Measurements from ENCODE around the gene NR3C1. TPM values are rescaled to one million over a fixed set of nuclear protein-coding genes. Genes with fewer than 3 reads are reported as not detected.

NR3C1 gene
- polyA plus RNA-seq, 1 experiment, result 44.1 TPM

- ChIA-PET CTCF (no interaction called here), POLR2A (no interaction called here)
- DNase-seq (ENCODE audit: low read depth, low spot score), result no peak
- H3K27me3 ChIP-seq (ENCODE audit: control insufficient read depth, insufficient read depth, low read length), result no peaks in the 10 kb centered on the region
- H3K4me3 ChIP-seq (ENCODE audit: low read depth, low read length), result no peak overlapping the region
- TF ChIP-seq CTCF (IDR thresholded peaks at IDR 0.05; ENCODE audit: low read depth, low read length), result no peak
- H3K9me3 ChIP-seq (ENCODE audit: control insufficient read depth, insufficient read depth, low read length), result peaks cover 3% of the 10 kb centered on the region; the same call in 1 of the 2 replicates
- no peak overlapping the region for H3K27ac ChIP-seq (ENCODE audit: low read depth, low read length)
Observed at GRCh38 chr5:143267186-143267585, 136.3 kb downstream of the NR3C1 start.

- ChIA-PET POLR2A (no interaction called here), CTCF (no interaction called here)
- no peak for TF ChIP-seq CTCF (IDR thresholded peaks at IDR 0.05; ENCODE audit: low read depth, low read length)
- H3K4me3 ChIP-seq (ENCODE audit: low read depth, low read length), result no peak overlapping the region
- H3K27me3 ChIP-seq (ENCODE audit: control insufficient read depth, insufficient read depth, low read length), result no peaks in the 10 kb centered on the region
- H3K27ac ChIP-seq (ENCODE audit: low read depth, low read length), result no peak overlapping the region
- no peak for DNase-seq (ENCODE audit: low read depth, low spot score)
- peaks cover 3% of the 10 kb centered on the region; the same call in 1 of the 2 replicates for H3K9me3 ChIP-seq (ENCODE audit: control insufficient read depth, insufficient read depth, low read length)
Observed at GRCh38 chr5:143265995-143266394, 137.5 kb downstream of the NR3C1 start.

- Histone ChIP-seq H3K27ac (ENCODE audit: low read depth, low read length) (no peak overlapping the region), H3K4me3 (ENCODE audit: low read depth, low read length) (no peak overlapping the region), H3K27me3 (ENCODE audit: control insufficient read depth, insufficient read depth, low read length) (no peaks in the 10 kb centered on the region), H3K9me3 (ENCODE audit: control insufficient read depth, insufficient read depth, low read length) (no peaks in the 10 kb centered on the region)
- ChIA-PET CTCF (interaction anchor here (0.6 kb wide), 1 partner anchor 342 kb away, joined by 3 read pairs; no protein-coding TSS in a partner anchor), POLR2A (no interaction called here)
- DNase-seq (ENCODE audit: low read depth, low spot score), result no peak
- no peak for TF ChIP-seq CTCF (IDR thresholded peaks at IDR 0.05; ENCODE audit: low read depth, low read length)
Observed at GRCh38 chr5:143263272-143263810, 140.1 kb downstream of the NR3C1 start.

- no peak overlapping the region for H3K4me3 ChIP-seq (ENCODE audit: low read depth, low read length)
- H3K9me3 ChIP-seq (ENCODE audit: control insufficient read depth, insufficient read depth, low read length), result no peaks in the 10 kb centered on the region
- CTCF ChIA-PET, result no interaction called here
- POLR2A ChIA-PET, result no interaction called here
- peak overlapping the region; percentile 71 for H3K27ac ChIP-seq (ENCODE audit: low read depth, low read length)
- DNase-seq (ENCODE audit: low read depth, low spot score), result peak; percentile 83
- TF ChIP-seq CTCF (IDR thresholded peaks at IDR 0.05; ENCODE audit: low read depth, low read length), result no peak
- H3K27me3 ChIP-seq (ENCODE audit: control insufficient read depth, insufficient read depth, low read length), result no peaks in the 10 kb centered on the region
Observed at GRCh38 chr5:143262393-143263174, 140.9 kb downstream of the NR3C1 start.

- Histone ChIP-seq H3K27me3 (ENCODE audit: control insufficient read depth, insufficient read depth, low read length) (no peaks in the 10 kb centered on the region), H3K9me3 (ENCODE audit: control insufficient read depth, insufficient read depth, low read length) (no peaks in the 10 kb centered on the region), H3K4me3 (ENCODE audit: low read depth, low read length) (no peak overlapping the region), H3K27ac (ENCODE audit: low read depth, low read length) (peak overlapping the region; percentile 71)
- no peak for DNase-seq (ENCODE audit: low read depth, low spot score)
- no peak for TF ChIP-seq CTCF (IDR thresholded peaks at IDR 0.05; ENCODE audit: low read depth, low read length)
- CTCF ChIA-PET, result no interaction called here
- POLR2A ChIA-PET, result interaction anchor here (0.6 kb wide), 1 partner anchor 32 kb away, joined by 3 read pairs; no protein-coding TSS in a partner anchor
Observed at GRCh38 chr5:143261748-143262392, 141.6 kb downstream of the NR3C1 start.
